T-helper 9 cell (primary cell): ENCODE data around the gene NSUN2.
"Not testable (repeated sequence)": the region's sequence is repeated elsewhere in the genome, so short reads cannot be mapped to it uniquely, and the experiment has no call there.

Experiments
- DNase-seq: peaks from one replicate; pipeline ENCODE4 v3.0.0-alpha.2; 2020

The NSUN2 gene

GRCh38 chr5:6581559-6582426 is 51.1 kb downstream of the NSUN2 start:
- DNase-seq, result no peak

DNA sequence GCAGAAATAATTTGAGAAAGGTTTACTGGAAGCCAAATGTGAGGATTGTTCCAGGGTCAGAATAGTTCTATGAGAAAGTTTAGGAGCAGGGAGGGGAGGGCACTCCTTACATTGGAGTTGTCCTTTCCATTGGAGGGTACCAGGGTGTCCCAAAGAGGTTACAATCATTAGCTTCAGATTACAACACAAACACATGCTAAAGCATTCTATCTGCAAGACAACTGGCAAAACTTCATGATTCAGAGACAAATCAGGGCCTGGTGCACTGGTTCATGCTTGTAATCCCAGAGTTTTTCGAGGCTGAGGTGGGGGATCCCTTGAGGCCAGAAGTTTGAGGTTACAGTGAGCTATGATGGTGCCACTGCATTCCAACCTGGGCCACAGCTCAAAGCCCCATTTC is 51.8 kb downstream of the NSUN2 start:
- DNase-seq, result no peak

GRCh38 chr5:6579535-6579934 is 53.3 kb downstream of the NSUN2 start:
- no peak for DNase-seq

- DNase-seq, result no peak
These were observed 54.0 kb downstream of the NSUN2 start for GRCh38 chr5:6578676-6579343.

DNA sequence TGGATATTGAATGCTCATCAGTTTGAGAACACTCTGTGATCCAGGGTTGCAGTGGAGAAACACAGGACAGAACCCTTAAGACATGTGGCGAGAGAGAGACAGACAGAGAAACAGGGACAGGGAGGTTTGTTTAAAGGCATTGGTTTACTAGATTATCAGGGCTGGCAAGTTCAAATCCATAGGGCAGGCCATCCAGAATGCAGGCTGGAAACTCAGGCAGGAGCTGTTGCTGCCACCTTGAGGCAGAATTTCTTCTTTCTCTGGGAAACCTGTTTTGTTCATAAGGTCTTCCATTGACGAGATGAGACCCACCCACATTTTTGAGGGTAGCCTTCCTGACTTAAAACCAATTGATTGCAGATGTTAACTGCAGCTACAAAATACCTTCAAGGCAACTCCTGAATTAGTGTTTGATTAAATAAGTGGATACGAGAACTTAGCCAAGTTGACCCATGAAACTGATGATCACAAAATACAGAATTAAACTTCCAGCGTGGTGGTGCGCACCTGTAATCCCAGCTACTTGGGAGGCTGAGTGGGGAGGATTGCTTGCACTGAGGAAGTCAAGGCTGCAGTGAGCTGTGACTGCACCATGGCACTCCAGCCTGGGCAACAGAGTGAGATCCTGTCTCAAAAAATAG is 55.9 kb downstream of the NSUN2 start:
- DNase-seq, result no peak

GRCh38 chr5:6574537-6575245 is 58.2 kb downstream of the NSUN2 start:
- DNase-seq, result no peak

GRCh38 chr5:6574111-6574510 is 58.7 kb downstream of the NSUN2 start:
- no peak for DNase-seq

DNA sequence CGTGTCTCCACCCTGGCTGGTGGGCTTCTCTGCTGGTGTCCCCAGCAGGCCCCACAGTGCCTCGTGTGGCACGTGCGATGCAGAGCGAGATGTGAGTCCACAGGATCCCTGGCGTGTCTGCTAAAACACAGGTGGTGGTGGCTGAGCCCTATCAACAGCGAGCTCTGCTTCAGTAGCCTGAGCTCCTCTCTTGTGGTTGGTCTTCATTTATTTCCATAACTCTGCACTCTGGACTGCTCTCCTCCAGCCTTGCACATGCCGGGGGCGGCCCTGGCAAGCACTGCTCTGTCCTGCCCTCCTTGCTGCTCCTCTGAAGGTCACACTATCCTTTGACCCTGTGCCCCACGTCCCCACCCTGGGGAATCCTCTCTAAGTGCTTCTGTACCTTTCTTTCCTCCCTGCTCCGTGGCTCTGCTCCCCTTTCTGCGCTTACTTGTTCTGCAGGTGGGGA is 59.2 kb downstream of the NSUN2 start:
- DNase-seq, result no peak

- DNase-seq, result no peak
These were observed 59.9 kb downstream of the NSUN2 start for GRCh38 chr5:6572825-6573380.

GRCh38 chr5:6572086-6572824 is 60.6 kb downstream of the NSUN2 start:
- DNase-seq, result no peak

- DNase-seq, result not testable (repeated sequence)
These were observed 61.2 kb downstream of the NSUN2 start for GRCh38 chr5:6571607-6572006.

DNA sequence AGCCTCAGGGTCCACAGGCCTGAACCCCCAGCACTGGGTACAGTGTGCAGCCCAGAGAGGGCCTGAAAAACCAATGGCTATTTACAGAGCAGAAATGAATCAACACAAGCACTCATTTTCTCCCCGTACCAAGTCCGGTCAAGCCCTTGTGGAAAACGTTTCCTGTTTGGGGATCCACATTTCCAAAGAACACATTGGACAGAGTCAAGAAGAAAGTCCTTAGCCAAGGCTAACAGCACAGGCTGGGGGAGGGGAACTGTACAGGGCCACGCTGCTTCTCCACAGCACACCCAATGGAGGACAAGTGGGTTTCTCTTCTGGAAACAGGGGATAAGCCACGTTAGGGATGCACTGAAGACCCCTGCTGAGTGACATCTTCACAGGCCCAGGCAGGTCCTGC is 62.3 kb downstream of the NSUN2 start:
- no peak for DNase-seq

GRCh38 chr5:6568889-6569288 is 64.0 kb downstream of the NSUN2 start:
- no peak for DNase-seq

DNA sequence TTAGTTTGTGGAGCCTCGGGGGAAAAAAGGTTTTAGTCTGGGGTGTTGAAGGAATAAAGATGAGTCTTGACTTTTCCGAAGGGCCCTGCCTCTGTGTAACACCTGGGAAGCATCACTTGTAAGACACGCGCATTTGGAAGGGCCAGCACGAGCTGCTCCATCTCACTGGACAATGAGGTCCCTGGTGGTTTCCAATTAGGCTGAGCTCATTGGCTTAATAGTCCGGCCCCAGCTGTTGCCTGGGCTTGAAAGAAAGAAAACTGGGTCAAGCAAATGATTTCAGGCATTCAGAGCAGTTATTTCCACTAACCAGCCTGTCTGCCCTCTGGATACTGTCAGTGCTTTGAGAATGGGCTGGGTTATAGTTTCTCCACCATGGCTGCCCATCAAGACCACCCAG is 64.5 kb downstream of the NSUN2 start:
- no peak for DNase-seq

DNA sequence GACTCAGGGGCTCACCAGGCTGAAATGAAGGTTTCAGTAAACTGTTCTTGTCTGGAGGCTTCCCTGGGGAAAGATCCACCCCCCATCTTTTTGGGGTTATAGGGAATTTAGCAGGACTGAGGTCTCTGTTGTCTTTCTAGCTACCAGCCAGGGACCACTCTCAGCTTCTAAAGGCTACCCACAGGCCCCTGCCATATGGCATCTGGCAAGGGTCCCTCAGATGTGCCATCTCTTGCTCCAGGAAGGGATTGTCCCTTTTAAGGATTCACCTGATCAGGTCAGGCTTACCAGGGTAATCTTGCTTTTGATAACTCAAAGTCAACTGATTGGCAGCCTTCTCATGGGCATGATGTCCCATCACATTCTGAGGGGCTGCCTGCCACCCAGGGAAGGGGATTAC is 65.0 kb downstream of the NSUN2 start:
- DNase-seq, result no peak

DNA sequence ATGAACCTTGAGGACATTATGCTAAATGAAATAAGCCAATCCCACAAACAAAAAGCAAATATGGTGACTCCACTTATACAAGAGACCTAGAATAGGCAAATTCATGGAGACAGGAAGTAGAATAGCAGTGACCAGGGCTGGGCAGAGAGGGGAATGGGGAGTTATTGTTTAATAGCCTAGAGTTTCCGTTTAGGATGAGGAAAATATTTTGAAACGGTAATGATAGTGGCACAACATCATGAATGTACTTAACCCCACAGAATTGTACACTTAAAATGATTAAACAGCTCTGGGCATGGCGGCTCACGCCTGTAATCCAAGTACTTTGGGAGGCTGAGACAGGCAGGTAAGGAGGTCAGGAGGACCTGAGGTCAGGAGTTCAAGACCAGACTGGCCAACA is 65.8 kb downstream of the NSUN2 start:
- DNase-seq, result no peak

GRCh38 chr5:6565492-6565891 is 67.4 kb downstream of the NSUN2 start:
- no peak for DNase-seq

DNA sequence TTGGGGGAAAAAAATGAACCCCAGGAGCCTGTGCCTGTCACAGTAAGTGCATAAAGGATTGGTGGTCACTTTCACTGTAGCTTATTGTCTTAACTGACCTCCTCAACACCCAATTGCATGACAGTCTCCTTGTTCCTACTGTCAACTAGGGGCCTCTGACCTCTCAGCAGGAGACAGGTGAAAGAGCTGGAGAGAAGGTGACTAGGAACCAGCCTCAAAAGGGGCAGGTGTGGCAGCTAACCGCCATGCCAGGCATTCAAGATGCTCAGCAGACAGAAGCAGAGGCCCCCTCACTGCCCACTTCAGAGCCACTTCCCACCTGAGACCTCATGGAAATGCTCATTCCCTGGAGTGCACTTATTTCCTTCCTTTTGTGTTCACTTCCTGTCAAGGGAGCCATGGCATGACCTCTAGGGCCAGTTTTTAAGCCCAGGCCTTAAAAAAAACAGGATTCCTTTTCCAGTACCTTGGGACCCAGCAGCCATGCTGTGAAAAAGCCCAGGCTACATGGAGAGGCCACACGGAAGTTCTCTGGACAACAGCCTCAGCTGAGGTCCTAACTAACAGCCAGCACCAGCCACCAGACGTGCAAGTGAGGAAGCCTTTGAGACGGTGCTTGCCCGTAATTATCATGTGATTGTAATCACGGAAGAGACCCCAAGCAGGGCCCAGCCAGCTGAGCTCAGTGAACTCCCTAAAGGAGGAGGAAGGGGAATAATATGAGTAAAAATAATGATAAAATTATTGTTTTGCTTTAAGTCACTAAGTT is 74.9 kb downstream of the NSUN2 start:
- no peak for DNase-seq

DNA sequence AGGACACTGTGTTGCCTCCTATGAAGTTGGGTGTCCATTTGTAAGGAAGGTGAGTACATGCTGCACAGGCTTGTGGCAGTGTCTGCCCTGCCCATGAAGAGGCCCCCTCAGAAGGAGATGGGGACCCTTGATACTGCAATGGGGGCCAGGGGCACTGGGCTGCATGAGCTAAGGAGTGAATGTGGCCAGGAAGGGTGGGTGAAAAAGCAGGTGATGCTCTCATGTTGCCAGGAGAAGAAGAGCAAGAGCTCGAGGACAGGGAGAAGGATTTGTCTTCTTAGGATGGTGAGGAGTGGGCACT is 76.1 kb downstream of the NSUN2 start:
- DNase-seq, result no peak

- DNase-seq, result no peak
These were observed 76.6 kb downstream of the NSUN2 start for GRCh38 chr5:6556089-6556801.

DNA sequence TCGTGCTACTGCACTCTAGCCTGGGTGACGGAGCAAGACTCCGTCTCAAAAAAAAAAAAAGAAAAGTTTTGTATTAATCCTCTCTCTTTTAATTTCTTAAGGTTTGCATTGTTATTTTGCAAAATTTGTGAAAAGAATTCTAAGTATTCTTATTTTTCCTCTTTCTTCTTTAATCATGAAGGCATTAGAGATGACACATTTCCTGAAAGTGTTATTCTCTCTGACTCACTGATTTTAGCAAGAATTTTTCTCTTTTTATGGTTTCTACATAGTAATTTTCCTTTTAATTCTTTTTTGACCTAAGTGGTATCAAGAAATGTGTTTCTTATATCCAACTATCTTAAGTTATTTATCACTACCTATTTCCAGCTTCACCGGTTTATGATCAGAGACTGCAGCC is 78.0 kb downstream of the NSUN2 start:
- DNase-seq, result no peak
